ENCODE results near the gene DBNDD2. TPM values are rescaled to one million over a fixed set of nuclear protein-coding genes. Genes with fewer than 3 reads are reported as not detected.

Gene DBNDD2
- total and polyA plus RNA-seq, 2 donors, result 8.7 to 54.2 TPM

GRCh38 chr20:45448270-45448669, 40.2 kb downstream of the DBNDD2 start:
- no peak for DNase-seq (ENCODE audit: low read depth in 6 of 9, low spot score in 9 of 9)
- Histone ChIP-seq H3K27me3 (ENCODE audit: control insufficient read depth in 2 of 2, insufficient read depth in 1 of 2, low read length in 1 of 2) (peaks cover 3 to 4% of the 10 kb centered on the region in 2 donors), H3K36me3 (ENCODE audit: control insufficient read depth in 2 of 2, insufficient read depth in 2 of 2, low read length in 1 of 2) (no peaks in the 10 kb centered on the region), H3K4me1 (ENCODE audit: control insufficient read depth in 2 of 2, insufficient read depth in 2 of 2, low read length in 2 of 2) (peaks cover 3 to 4% of the 10 kb centered on the region in 2 donors), H3K27ac (ENCODE audit: low read depth in 1 of 2, low read length in 1 of 2) (no peak overlapping the region), H3K9me3 (ENCODE audit: control insufficient read depth in 2 of 2, insufficient read depth in 1 of 2, low read length in 1 of 2) (no peaks in the 10 kb centered on the region), H3K4me3 (ENCODE audit: low read length in 2 of 2) (no peak overlapping the region)
- WGBS, result 79% methylated on average over 6 of the region's 6 CpGs

- Histone ChIP-seq H3K9me3 (ENCODE audit: control insufficient read depth in 2 of 2, insufficient read depth in 1 of 2, low read length in 1 of 2) (no peaks in the 10 kb centered on the region), H3K36me3 (ENCODE audit: control insufficient read depth in 2 of 2, insufficient read depth in 2 of 2, low read length in 1 of 2) (no peaks in the 10 kb centered on the region), H3K4me3 (ENCODE audit: low read length in 2 of 2) (no peak overlapping the region), H3K4me1 (ENCODE audit: control insufficient read depth in 2 of 2, insufficient read depth in 2 of 2, low read length in 2 of 2) (no peaks in the 10 kb centered on the region), H3K27me3 (ENCODE audit: control insufficient read depth in 2 of 2, insufficient read depth in 1 of 2, low read length in 1 of 2) (peaks cover 0 to 3% of the 10 kb centered on the region in 2 donors), H3K27ac (ENCODE audit: low read depth in 1 of 2, low read length in 1 of 2) (no peak overlapping the region)
- WGBS, result 95% methylated on average over 3 of the region's 3 CpGs
- DNase-seq (ENCODE audit: low read depth in 6 of 9, low spot score in 9 of 9), result no peak
Measured at GRCh38 chr20:45449528-45449927, 41.4 kb downstream of the DBNDD2 start.

GRCh38 chr20:45450097-45450818, 42.2 kb downstream of the DBNDD2 start:
- Histone ChIP-seq H3K9me3 (ENCODE audit: control insufficient read depth in 2 of 2, insufficient read depth in 1 of 2, low read length in 1 of 2) (no peaks in the 10 kb centered on the region), H3K27me3 (ENCODE audit: control insufficient read depth in 2 of 2, insufficient read depth in 1 of 2, low read length in 1 of 2) (peaks cover 0 to 3% of the 10 kb centered on the region in 2 donors), H3K4me1 (ENCODE audit: control insufficient read depth in 2 of 2, insufficient read depth in 2 of 2, low read length in 2 of 2) (no peaks in the 10 kb centered on the region), H3K27ac (ENCODE audit: low read depth in 1 of 2, low read length in 1 of 2) (no peak overlapping the region), H3K36me3 (ENCODE audit: control insufficient read depth in 2 of 2, insufficient read depth in 2 of 2, low read length in 1 of 2) (no peaks in the 10 kb centered on the region), H3K4me3 (ENCODE audit: low read length in 2 of 2) (no peak overlapping the region)
- 76% methylated on average over 5 of the region's 5 CpGs for WGBS
- peak in 2 of 9 donors; percentile 37 to 53 for DNase-seq (ENCODE audit: low read depth in 6 of 9, low spot score in 9 of 9)

- H3K27ac ChIP-seq (ENCODE audit: low read depth in 1 of 2, low read length in 1 of 2), result no peak overlapping the region
- H3K9me3 ChIP-seq (ENCODE audit: control insufficient read depth in 2 of 2, insufficient read depth in 1 of 2, low read length in 1 of 2), result no peaks in the 10 kb centered on the region
- H3K36me3 ChIP-seq (ENCODE audit: control insufficient read depth in 2 of 2, insufficient read depth in 2 of 2, low read length in 1 of 2), result no peaks in the 10 kb centered on the region
- no peaks in the 10 kb centered on the region for H3K4me1 ChIP-seq (ENCODE audit: control insufficient read depth in 2 of 2, insufficient read depth in 2 of 2, low read length in 2 of 2)
- whole genome bisulfite sequencing, result 70% methylated on average over 4 of the region's 4 CpGs
- no peak overlapping the region for H3K4me3 ChIP-seq (ENCODE audit: low read length in 2 of 2)
- no peaks in the 10 kb centered on the region for H3K27me3 ChIP-seq (ENCODE audit: control insufficient read depth in 2 of 2, insufficient read depth in 1 of 2, low read length in 1 of 2)
- no peak for DNase-seq (ENCODE audit: low read depth in 6 of 9, low spot score in 9 of 9)
Measured at GRCh38 chr20:45452238-45452637, 44.1 kb downstream of the DBNDD2 start.

- Histone ChIP-seq H3K27me3 (ENCODE audit: control insufficient read depth in 2 of 2, insufficient read depth in 1 of 2, low read length in 1 of 2) (no peaks in the 10 kb centered on the region), H3K36me3 (ENCODE audit: control insufficient read depth in 2 of 2, insufficient read depth in 2 of 2, low read length in 1 of 2) (no peaks in the 10 kb centered on the region), H3K4me1 (ENCODE audit: control insufficient read depth in 2 of 2, insufficient read depth in 2 of 2, low read length in 2 of 2) (no peaks in the 10 kb centered on the region), H3K4me3 (ENCODE audit: low read length in 2 of 2) (no peak overlapping the region), H3K27ac (ENCODE audit: low read depth in 1 of 2, low read length in 1 of 2) (no peak overlapping the region), H3K9me3 (ENCODE audit: control insufficient read depth in 2 of 2, insufficient read depth in 1 of 2, low read length in 1 of 2) (no peaks in the 10 kb centered on the region)
- no peak for DNase-seq (ENCODE audit: low read depth in 6 of 9, low spot score in 9 of 9)
- 95% methylated on average over 4 of the region's 4 CpGs for WGBS
Measured at GRCh38 chr20:45452772-45453691, 44.9 kb downstream of the DBNDD2 start.

- H3K9me3 ChIP-seq (ENCODE audit: control insufficient read depth in 2 of 2, insufficient read depth in 1 of 2, low read length in 1 of 2), result no peaks in the 10 kb centered on the region
- H3K27ac ChIP-seq (ENCODE audit: low read depth in 1 of 2, low read length in 1 of 2), result no peak overlapping the region
- no peaks in the 10 kb centered on the region for H3K4me1 ChIP-seq (ENCODE audit: control insufficient read depth in 2 of 2, insufficient read depth in 2 of 2, low read length in 2 of 2)
- WGBS, result 28% methylated on average over 6 of the region's 6 CpGs
- DNase-seq (ENCODE audit: low read depth in 6 of 9, low spot score in 9 of 9), result peak in 1 of 9 donors; percentile 41
- peaks cover 0 to 2% of the 10 kb centered on the region in 2 donors for H3K27me3 ChIP-seq (ENCODE audit: control insufficient read depth in 2 of 2, insufficient read depth in 1 of 2, low read length in 1 of 2)
- H3K4me3 ChIP-seq (ENCODE audit: low read length in 2 of 2), result no peak overlapping the region
- no peaks in the 10 kb centered on the region for H3K36me3 ChIP-seq (ENCODE audit: control insufficient read depth in 2 of 2, insufficient read depth in 2 of 2, low read length in 1 of 2)
Measured at GRCh38 chr20:45456632-45457031, 48.5 kb downstream of the DBNDD2 start.

GRCh38 chr20:45459606-45460005, 51.5 kb downstream of the DBNDD2 start:
- Histone ChIP-seq H3K4me1 (ENCODE audit: control insufficient read depth in 2 of 2, insufficient read depth in 2 of 2, low read length in 2 of 2) (no peaks in the 10 kb centered on the region), H3K4me3 (ENCODE audit: low read length in 2 of 2) (no peak overlapping the region), H3K36me3 (ENCODE audit: control insufficient read depth in 2 of 2, insufficient read depth in 2 of 2, low read length in 1 of 2) (no peaks in the 10 kb centered on the region), H3K27ac (ENCODE audit: low read depth in 1 of 2, low read length in 1 of 2) (no peak overlapping the region), H3K27me3 (ENCODE audit: control insufficient read depth in 2 of 2, insufficient read depth in 1 of 2, low read length in 1 of 2) (peaks cover 0 to 5% of the 10 kb centered on the region in 2 donors), H3K9me3 (ENCODE audit: control insufficient read depth in 2 of 2, insufficient read depth in 1 of 2, low read length in 1 of 2) (no peaks in the 10 kb centered on the region)
- no peak for DNase-seq (ENCODE audit: low read depth in 6 of 9, low spot score in 9 of 9)
- WGBS, result 92% methylated on average over 5 of the region's 5 CpGs
